ENCODE data around the gene CLDN24.

Gene CLDN24

GRCh38 chr4:183312841-183313240 is 9.4 kb downstream of the CLDN24 start:
- CTCF ChIA-PET: interaction anchor here (1.1 to 1.4 kb wide), 2 partner anchors 9 to 86 kb away, joined by 3 to 4 read pairs; no protein-coding TSS in a partner anchor
- POLR2A ChIA-PET: no interaction called here
- no peak overlapping the region for H3K4me3 ChIP-seq (ENCODE audit: low read depth, low read length)
- TF ChIP-seq CTCF (IDR thresholded peaks at IDR 0.05; ENCODE audit: insufficient read depth, low read length, missing control alignments): no peak
- DNase-seq (ENCODE audit: low read depth, low spot score): no peak

- H3K4me3 ChIP-seq (ENCODE audit: low read depth, low read length): no peak overlapping the region
- POLR2A ChIA-PET: no interaction called here
- TF ChIP-seq CTCF (IDR thresholded peaks at IDR 0.05; ENCODE audit: insufficient read depth, low read length, missing control alignments): no peak
- CTCF ChIA-PET: interaction anchor here (0.8 kb wide), 1 partner anchor 45 kb away, joined by 4 read pairs; no protein-coding TSS in a partner anchor
- DNase-seq (ENCODE audit: low read depth, low spot score): no peak
Observed at GRCh38 chr4:183306811-183307210, 15.4 kb downstream of the CLDN24 start.

GRCh38 chr4:183304538-183304937 is 17.7 kb downstream of the CLDN24 start:
- H3K4me3 ChIP-seq (ENCODE audit: low read depth, low read length): no peak overlapping the region
- no peak for DNase-seq (ENCODE audit: low read depth, low spot score)
- no peak for TF ChIP-seq CTCF (IDR thresholded peaks at IDR 0.05; ENCODE audit: insufficient read depth, low read length, missing control alignments)
- ChIA-PET POLR2A (no interaction called here), CTCF (interaction anchor here (1.2 kb wide), 1 partner anchor 8 kb away, joined by 3 read pairs; no protein-coding TSS in a partner anchor)

- POLR2A ChIA-PET: no interaction called here
- no peak for DNase-seq (ENCODE audit: low read depth, low spot score)
- CTCF ChIA-PET: interaction anchor here (1.2 to 2.8 kb wide), 2 partner anchors 8 to 365 kb away, joined by 3 to 7 read pairs; no protein-coding TSS in a partner anchor
- TF ChIP-seq CTCF (IDR thresholded peaks at IDR 0.05; ENCODE audit: insufficient read depth, low read length, missing control alignments): no peak
- H3K4me3 ChIP-seq (ENCODE audit: low read depth, low read length): no peak overlapping the region
Observed at GRCh38 chr4:183304067-183304466, 18.2 kb downstream of the CLDN24 start.

GRCh38 chr4:183303301-183303700 is 18.9 kb downstream of the CLDN24 start:
- TF ChIP-seq CTCF (IDR thresholded peaks at IDR 0.05; ENCODE audit: insufficient read depth, low read length, missing control alignments): no peak
- no peak overlapping the region for H3K4me3 ChIP-seq (ENCODE audit: low read depth, low read length)
- CTCF ChIA-PET: interaction anchor here (1.2 to 2.8 kb wide), 3 partner anchors 9 to 364 kb away, joined by 3 to 7 read pairs (median 3); no protein-coding TSS in a partner anchor
- POLR2A ChIA-PET: no interaction called here
- DNase-seq (ENCODE audit: low read depth, low spot score): no peak

- TF ChIP-seq CTCF (IDR thresholded peaks at IDR 0.05; ENCODE audit: insufficient read depth, low read length, missing control alignments): no peak
- H3K4me3 ChIP-seq (ENCODE audit: low read depth, low read length): no peak overlapping the region
- no peak for DNase-seq (ENCODE audit: low read depth, low spot score)
- ChIA-PET CTCF (no interaction called here), POLR2A (no interaction called here)
Observed at GRCh38 chr4:183300655-183301054, 21.6 kb downstream of the CLDN24 start.

Measured in AG04449 (cell line).